ENCODE results near the gene CIBAR2. TPM values are rescaled to one million over a fixed set of nuclear protein-coding genes. Genes with fewer than 3 reads are reported as not detected.

The CIBAR2 gene
- total RNA-seq, 1 donor from 2014 or later: not detected

DNA sequence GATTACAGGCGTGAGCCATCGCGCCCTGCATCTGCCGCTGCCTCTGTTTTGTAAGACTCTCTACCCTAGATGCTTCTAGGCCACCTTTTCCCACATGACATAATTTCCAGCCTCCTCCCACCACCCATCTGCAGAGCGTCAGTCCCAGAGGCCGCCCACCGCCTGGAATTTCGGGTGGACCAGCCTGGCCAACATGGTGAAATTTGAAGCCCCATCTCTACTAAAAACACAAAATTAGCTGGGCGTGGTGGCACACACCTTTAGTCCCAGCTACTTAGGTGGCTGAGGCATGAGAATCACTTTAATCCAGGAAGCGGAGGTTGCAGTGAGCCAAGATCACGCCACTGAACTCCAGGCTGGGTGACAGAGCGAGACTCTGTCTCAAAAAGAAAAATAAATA lies 5.1 kb upstream of the CIBAR2 start:
- no peak overlapping the region for H3K4me3 Mint-ChIP-seq
- H3K9me3 Mint-ChIP-seq: no peaks in the 10 kb centered on the region
- TF ChIP-seq CTCF (conservative IDR thresholded peaks at IDR 0.05): no peak
- DNase-seq (ENCODE audit: low read depth, low spot score): no peak
- H3K4me1 Mint-ChIP-seq: peaks cover 25% of the 10 kb centered on the region
- peak overlapping the region; percentile 43 for H3K27ac Mint-ChIP-seq (ENCODE audit: unreplicated experiment)
- H3K36me3 Mint-ChIP-seq (ENCODE audit: low read depth): no peaks in the 10 kb centered on the region
- H3K27me3 Mint-ChIP-seq (ENCODE audit: low read depth): peaks cover 4% of the 10 kb centered on the region

DNA sequence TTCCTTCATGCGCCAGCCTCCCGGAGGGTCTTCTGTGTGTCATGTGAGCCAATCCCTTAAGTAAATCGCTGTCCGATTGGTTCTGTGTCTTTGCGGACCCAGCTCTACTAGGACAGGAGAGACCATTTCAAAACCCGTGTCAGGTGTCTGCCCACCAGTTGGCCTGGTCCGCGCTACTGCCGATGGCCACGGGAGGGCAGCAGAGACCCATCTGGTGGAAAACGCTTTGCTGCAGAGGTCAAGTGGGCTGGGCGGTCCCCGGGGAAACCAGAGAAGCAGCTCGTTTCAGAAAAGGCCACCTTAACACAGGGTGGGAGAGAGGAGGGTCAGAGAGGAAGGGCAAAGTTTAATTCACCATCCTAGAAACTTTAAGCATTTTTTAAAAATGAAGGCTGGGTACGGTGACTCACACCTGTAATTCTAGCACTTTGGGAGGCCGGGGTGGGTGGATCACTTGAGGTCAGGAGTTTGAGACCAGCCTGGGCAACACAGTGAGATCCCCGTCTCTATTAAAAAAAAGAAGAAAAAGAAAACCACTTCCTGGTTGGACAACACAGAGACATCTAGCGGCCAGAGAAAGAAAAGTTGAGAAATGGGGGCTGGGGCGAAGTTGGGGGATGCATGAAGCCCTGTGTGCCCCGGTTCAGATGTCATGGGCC lies 2.8 kb upstream of the CIBAR2 start:
- no peak overlapping the region for H3K4me3 Mint-ChIP-seq
- no peaks in the 10 kb centered on the region for H3K9me3 Mint-ChIP-seq
- H3K27me3 Mint-ChIP-seq (ENCODE audit: low read depth): peaks cover 6% of the 10 kb centered on the region
- peaks cover 34% of the 10 kb centered on the region for H3K4me1 Mint-ChIP-seq
- peak; percentile 98 for DNase-seq (ENCODE audit: low read depth, low spot score)
- TF ChIP-seq CTCF (conservative IDR thresholded peaks at IDR 0.05): peak; percentile 97
- no peak overlapping the region for H3K27ac Mint-ChIP-seq (ENCODE audit: unreplicated experiment)
- H3K36me3 Mint-ChIP-seq (ENCODE audit: low read depth): no peaks in the 10 kb centered on the region

DNA sequence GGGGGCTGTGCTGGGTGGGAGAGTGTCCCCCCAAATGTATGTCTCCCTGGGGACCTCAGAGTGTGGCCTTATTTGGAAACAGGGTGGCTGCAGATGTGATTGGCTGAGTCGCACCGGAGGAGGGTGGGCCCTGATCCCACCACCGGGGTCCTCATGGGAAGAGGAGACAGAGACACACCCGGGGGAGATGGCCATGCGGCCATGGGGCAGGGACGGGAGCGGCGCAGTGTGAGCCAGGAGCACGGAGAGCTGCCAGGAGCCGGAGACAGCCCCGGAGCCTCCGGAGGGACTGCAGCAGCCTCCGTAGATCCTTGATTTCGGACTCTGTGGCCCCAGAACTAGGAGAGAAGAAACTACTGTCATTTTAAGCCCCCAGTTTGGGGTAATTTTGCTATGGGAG lies 1.6 kb upstream of the CIBAR2 start:
- no peak for DNase-seq (ENCODE audit: low read depth, low spot score)
- TF ChIP-seq CTCF (conservative IDR thresholded peaks at IDR 0.05): no peak
- no peak overlapping the region for H3K4me3 Mint-ChIP-seq
- H3K36me3 Mint-ChIP-seq (ENCODE audit: low read depth): no peaks in the 10 kb centered on the region
- H3K9me3 Mint-ChIP-seq: no peaks in the 10 kb centered on the region
- H3K27ac Mint-ChIP-seq (ENCODE audit: unreplicated experiment): no peak overlapping the region
- H3K27me3 Mint-ChIP-seq (ENCODE audit: low read depth): peaks cover 6% of the 10 kb centered on the region
- peaks cover 34% of the 10 kb centered on the region for H3K4me1 Mint-ChIP-seq

DNA sequence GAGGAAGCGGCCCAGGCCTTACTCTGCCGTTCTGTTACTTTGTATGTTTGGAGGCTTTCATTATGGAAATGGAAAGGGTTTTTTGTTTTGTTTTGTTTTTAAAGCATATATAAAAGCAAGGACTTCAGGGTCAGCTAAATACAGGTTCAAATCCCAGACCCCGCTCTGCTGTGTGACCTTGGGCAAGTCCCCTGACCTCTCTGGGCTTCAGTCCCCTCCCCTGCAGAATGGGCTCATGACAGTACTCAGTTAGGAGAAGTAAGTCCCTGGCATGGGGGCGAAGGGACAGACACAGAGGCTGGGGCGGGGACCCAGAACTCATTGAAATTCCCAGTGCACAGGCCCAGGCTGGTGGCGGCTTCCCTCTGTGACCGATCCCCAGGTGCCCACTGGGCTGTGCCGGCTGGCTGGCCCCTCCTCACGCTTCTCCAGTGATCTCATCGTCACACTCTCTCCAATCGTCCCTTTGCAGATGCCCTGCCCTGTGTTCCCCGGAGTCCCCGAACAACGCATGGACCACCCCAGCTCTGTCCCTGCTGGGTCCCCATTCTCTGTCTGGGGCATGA lies 979 bp upstream of the CIBAR2 start:
- H3K27ac Mint-ChIP-seq (ENCODE audit: unreplicated experiment): peak overlapping the region; percentile 22
- peaks cover 34% of the 10 kb centered on the region for H3K4me1 Mint-ChIP-seq
- H3K36me3 Mint-ChIP-seq (ENCODE audit: low read depth): no peaks in the 10 kb centered on the region
- H3K27me3 Mint-ChIP-seq (ENCODE audit: low read depth): peaks cover 6% of the 10 kb centered on the region
- no peak for DNase-seq (ENCODE audit: low read depth, low spot score)
- no peak overlapping the region for H3K4me3 Mint-ChIP-seq
- H3K9me3 Mint-ChIP-seq: no peaks in the 10 kb centered on the region
- no peak for TF ChIP-seq CTCF (conservative IDR thresholded peaks at IDR 0.05)

DNA sequence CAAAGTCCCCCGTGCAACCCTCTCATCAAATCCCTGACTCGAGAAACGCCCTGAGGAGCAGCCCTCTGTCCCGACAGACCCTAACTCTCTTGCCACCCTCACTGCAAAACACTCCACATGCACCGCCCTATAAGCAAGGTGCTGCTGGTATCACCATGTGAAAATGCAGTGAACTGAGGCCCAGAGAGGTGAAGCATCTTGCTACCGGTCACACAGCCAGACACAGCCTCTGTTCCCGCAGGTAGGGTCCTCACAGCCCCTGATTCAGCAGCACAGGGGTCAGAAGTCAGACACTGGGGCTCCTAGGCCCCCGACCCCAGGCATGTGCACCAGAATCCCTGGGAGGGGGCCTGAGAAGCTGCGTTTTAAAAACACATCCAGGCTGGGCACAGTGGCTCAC lies 1.1 kb downstream of the CIBAR2 start:
- H3K4me1 Mint-ChIP-seq: peaks cover 29% of the 10 kb centered on the region
- no peak for DNase-seq (ENCODE audit: low read depth, low spot score)
- H3K27ac Mint-ChIP-seq (ENCODE audit: unreplicated experiment): no peak overlapping the region
- no peaks in the 10 kb centered on the region for H3K9me3 Mint-ChIP-seq
- TF ChIP-seq CTCF (conservative IDR thresholded peaks at IDR 0.05): no peak
- no peaks in the 10 kb centered on the region for H3K36me3 Mint-ChIP-seq (ENCODE audit: low read depth)
- H3K27me3 Mint-ChIP-seq (ENCODE audit: low read depth): peaks cover 6% of the 10 kb centered on the region
- H3K4me3 Mint-ChIP-seq: no peak overlapping the region
